Stimulated activated CD8-positive, alpha-beta memory T cell treated with anti-CD3 and anti-CD28 coated beads, Interleukin-12 subunit alpha, Interleukin-12 subunit beta, amount 100 ng/mL, for 24 hours (primary cell): ENCODE results near the gene RGS6.

Experiments
- DNase-seq: peaks from one replicate; pipeline ENCODE4 v3.0.0-alpha.2; 2020; ENCODE audit errors: extremely low read depth

The RGS6 gene

DNA sequence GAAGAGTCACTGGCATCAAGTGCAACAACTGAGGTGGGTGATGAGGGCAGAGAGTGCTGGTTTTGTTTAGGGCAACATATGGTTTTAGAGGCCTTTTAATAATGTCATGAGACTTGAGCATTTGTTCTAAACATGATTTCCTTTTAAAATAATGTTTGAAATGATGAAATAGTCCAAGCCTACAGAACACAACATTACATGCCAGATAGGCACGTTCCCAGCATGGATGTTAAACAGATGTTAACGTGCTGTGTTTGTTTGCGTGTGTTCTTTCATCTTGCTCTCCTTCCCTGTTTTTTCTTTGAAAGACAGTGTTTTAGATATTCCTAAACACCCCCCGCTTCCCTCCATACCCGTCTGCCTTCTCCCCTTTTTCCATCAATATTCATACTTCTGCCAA lies 82.3 kb downstream of the RGS6 start:
- DNase-seq, result no peak

DNA sequence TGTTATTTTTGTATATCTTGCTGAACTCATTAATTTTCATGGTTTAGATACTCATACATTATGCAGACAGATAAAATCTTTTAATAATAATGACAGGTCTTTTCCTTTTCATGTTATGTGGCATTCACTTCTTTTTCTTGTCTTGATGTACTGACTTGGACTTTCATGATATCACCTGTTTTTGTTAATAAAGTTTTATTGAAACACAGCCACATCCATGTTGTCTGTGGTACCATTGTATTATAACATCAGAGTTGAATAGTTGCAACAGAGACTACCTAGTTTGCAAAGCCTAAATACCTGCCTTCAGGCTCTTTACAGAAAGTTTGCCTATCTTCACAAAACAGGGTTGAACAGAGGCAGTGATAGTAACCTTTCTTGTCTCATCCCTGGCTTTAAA lies 85.1 kb downstream of the RGS6 start:
- no peak for DNase-seq

DNA sequence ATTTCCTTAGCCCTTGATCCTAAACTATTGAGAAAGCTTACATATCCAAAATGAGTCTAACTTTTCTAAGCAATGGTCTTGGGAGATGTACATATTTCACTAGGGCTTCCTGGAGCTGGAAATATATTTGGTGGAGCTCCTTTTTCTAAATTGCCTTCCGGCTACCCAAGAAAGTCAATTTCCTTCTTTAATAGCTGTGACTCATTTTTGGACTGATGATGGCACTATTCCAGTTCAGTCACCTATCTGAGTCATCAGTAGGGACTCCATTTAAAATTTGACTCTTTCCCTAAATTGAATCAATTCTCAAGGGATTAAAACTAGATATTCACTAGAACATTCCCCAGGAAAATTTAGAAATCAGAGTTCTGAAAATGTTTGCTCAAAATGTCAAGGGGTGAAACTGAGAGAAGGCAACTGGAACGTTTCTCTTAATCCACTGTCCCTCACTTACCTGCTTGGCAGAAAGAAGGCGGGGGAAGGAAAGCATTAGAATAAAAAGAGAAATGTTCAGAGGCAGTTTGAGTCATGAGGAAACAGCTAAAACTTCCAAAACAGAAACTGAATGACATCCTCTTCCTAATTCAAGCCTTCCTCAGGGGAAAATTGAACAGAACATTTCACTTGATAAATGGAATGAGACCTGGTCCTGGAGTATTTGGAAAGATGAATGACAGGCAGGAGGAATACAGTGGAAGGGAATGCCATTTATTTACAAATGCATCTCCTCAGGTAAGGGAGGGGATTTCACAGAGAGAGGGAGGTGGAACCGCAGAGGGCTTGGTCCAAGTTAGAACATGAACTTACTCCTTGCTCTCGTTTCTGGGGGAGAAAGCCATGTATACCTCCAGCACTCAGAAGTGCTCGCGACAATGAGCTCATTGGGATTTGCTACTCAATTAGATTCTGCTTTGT lies 91.2 kb downstream of the RGS6 start:
- no peak for DNase-seq

DNA sequence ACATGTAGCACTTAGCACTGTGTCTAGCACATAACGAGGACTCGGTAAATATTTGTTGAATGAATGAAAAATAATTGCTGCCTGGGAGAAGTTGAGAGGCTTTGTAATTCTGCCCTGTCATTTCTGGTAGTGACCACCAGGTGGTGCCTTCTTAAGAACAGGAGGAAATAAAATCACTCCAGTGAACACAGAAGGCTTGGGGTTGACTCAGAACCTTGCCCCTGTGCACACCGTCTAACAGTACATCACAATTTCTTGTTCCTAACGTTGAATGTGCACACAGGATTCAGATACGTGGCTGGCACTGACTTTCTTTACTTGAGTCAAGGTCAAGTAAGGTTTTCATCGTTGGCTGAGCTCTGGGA lies 91.8 kb downstream of the RGS6 start:
- peak; percentile 5 for DNase-seq

DNA sequence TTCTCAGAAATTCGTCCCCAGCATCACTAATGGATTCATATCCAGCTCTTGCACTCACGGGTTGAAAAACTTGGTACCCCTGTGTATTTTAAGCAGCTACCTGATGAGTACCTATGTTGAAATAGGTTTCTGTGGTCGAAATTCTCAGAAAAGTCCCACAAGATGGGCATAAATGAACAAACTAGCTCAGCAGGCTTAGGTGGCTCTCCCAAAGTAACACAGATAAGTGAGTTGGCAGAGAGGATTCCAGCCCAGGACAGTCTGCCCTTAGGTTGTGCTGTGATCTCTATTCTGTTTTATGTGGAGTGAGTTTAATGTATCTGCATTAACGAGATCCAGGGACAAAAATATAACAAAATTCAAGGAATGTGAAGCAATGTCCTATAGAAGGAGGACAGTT lies 92.3 kb downstream of the RGS6 start:
- no peak for DNase-seq

DNA sequence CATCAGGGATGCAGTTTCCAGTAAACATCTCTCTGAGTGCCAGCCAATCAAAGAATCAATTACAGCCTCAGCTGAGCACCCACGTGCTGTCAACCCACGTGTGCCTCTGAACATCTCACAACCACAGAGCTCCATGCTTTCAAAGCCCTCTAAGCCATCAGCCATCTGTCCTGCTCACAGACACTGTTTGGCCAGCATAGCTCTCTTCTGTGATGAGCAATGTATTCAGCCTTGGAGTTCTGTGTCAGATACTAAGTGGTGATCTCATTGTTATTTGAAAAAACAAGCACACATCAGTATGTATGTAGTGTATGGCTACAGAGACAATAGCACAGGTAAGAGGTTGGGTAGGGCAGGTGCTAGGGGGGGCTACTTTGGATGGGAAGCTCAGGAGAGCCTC lies 94.3 kb downstream of the RGS6 start:
- no peak for DNase-seq

DNA sequence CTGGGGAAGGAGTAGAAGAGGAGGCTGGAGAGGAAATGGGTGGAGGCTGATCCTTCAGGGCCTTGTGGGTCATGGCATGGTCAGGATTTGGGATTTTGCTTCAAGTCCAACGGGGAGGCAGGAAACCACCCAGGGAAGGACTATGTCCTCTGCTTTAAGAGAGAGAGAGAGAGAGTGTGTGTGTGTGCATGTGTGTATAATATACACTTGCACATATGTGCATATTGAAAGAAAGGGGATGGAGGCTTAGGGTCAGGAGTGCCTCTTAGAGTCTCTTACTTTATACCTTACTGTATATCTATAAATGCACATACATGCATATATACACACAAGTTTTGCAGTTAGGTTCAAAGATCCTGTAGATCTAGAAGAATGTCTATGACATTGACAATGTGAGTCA lies 94.8 kb downstream of the RGS6 start:
- no peak for DNase-seq

DNA sequence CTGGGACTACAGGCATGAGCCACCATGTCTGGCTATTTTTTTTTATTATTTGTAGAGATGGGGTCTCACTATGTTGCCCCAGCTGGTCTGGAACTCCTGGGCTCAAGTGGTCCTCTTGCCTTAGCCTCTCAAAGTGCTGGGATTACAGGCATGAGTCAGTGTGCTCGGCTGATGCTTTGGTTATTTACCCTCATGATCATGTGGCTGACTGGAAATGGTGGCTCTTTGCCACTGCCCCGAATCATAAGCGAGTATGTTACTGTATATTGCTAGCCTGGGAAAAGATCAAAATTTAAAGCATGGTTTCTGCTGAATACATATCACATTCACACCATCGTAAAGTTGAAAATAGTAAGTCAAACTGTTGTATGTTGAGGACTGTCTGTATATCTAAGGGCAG lies 101.1 kb downstream of the RGS6 start:
- no peak for DNase-seq

DNA sequence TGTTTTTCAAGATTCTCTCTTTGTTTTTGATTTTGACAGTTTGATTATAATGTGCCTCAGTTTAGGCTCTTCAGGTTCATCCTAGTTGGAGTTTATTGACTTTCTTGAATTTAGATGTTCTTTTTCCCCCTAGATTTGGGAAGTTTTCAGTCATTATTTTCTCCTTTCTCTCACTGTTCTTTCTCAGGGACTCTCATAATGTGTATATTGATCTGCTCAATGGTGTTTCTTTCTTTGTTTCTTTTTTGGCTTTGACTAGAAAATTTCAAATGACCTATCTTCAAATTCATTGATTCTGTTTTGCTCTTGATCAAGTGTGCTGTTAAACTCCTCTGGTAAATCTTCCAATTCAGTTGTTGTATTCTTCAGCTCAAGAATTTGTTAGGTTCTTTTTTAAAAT lies 108.3 kb downstream of the RGS6 start:
- no peak for DNase-seq

DNA sequence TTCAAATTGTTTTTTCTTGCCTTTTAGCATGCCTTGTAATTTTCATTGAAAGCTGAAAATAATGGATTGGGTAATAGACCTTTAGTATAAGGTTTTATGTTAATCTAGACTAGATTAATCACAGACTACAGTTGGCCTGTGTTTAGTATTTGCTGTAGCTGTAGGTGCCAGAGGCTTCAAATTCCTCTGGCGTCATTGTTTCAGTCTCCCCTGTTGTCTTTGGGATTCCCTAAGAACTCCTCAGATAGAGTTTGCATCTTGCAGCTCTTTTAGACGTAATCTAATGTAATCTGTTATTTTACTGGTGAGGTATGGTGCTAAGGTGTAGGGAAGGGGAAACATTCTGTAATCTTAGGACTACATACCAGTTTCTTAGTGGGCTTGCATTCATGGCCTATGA lies 113.0 kb downstream of the RGS6 start:
- no peak for DNase-seq

DNA sequence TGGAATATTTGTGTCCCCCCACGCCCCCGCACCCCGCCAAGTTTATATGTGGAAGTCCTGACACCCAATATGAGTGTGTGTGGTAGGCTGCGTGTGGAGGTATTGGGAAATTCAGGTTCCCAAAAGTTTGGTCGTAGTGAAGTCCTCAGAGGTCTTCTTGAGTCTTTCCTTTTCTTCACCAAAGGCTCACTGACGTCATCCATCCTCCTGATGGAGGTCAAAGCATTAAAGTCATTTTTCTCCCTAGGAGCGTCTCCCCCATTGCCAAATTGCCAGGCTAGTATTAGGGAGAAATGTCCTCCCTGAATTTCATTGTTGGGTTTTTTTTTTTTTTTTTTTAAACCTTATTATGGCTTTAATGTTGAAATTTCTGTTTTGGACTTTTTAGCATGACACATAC lies 113.7 kb downstream of the RGS6 start:
- no peak for DNase-seq

DNA sequence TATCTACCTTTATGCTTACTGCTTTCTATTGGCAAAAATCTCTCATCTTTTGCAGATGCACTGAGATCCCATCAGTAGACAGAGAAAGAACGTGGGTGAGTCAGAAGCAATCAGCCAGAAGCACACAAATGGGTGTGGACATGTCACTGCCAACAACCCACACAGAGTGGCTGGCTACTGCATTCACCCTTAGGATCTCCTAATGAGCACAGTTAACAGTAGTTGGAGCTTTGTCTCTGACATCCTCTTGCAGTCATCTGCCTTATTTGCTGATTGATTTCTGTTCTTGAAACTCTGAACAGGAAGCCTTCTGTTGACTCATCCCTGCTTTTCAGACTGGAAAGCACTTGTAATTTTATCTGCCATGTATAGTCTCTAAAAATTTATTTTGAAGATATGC lies 117.2 kb downstream of the RGS6 start:
- DNase-seq, result no peak

DNA sequence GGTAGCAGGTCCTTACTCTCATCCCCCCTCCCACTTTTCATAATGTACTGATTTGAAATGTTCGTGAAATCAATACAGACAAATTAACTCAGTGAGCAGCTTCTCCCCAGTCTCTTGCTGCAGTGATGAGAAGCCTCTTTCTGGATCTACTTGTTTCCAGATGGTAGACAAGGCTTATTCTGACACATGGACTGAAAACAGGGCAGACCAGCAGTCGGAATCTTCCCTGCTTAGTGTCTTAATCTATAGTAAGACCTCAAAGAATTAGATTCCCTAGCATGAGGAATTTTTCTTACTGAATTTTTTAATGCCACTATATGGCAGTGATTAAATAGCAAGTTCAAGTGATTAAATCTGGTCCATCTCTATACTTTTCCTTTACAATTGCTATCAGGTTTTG lies 120.1 kb downstream of the RGS6 start:
- DNase-seq, result no peak

DNA sequence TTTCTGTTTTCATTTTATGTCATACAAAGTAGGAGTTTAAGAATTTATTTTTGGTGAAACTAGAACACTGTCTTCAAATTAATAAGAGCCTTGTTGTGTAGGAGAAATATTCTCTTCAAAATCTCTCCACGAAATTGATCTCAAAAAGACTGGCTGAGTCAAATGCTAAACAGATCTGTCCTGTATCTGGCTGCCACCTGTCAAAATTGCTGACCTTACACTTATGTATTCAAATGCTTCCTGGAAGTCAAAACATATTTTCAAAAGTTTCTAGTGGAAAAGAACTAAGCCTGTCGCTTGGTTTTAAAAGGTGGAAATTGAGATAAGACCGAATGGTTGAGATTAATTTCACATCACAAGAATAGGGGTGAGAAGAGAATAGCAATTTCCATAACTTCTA lies 121.4 kb downstream of the RGS6 start:
- no peak for DNase-seq

DNA sequence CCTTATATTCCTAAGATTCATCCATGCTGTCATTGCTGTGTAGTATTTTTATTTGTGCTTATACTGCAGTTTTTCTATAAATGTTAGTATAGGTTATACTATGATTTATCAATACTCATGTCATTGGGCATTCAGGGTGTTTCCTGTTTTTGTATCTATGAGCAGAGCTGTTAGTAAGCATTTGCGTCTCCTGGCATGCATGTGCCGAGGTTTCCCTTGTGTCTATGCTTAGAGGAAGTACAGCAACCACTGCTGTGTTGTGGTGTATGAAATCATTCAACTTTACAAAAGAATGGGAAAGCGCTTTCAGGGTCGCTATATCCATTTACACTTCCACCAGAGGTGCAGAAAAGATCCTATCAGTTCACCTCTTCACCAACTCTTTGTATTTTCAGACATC lies 122.7 kb downstream of the RGS6 start:
- DNase-seq, result no peak

DNA sequence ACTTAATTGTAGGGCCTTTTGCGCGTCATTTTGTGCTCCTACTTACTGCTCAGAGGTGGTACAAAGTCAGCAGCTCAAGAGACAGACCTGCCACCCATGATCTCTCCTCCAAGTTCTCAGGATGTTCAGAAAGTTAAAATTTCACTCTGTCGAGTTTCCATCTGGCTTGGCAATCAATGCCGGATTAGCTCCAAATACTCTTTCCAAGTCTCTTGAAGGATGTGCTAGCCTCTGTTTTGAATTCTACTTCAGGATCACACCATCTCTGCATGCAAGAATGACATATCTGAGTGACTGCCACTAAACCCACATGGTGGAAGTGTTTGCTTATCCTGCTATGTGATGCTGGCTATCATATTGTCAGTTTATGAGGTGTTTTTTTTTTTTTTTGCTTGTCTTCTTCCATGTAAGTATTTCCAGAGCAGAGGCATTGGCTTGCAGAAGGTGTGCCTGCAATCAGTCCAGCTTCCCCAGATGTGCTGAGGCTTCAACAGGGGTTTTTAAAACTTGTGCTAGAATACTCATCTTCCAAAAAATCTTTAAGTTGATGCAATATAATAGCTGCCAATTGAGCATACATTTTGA lies 125.6 kb downstream of the RGS6 start:
- DNase-seq, result no peak

DNA sequence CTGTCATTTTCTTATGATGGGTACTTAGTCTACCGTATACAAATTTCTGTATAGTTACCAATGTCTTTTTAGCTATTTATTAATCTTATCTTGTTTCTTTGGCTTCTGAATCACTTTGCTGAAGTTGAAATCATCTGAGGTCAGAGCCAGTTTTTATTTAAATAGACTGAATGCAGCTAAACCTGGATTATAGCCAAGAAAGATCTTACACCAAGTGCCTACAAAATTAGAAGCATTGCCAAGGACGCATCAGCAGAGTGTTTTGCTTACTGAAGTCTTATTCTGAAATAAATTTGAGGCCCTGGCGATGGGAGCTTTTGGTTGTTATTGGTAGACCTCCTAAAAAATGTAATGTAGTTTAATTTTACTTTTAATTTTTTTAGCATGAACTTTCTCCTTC lies 128.2 kb downstream of the RGS6 start:
- no peak for DNase-seq

DNA sequence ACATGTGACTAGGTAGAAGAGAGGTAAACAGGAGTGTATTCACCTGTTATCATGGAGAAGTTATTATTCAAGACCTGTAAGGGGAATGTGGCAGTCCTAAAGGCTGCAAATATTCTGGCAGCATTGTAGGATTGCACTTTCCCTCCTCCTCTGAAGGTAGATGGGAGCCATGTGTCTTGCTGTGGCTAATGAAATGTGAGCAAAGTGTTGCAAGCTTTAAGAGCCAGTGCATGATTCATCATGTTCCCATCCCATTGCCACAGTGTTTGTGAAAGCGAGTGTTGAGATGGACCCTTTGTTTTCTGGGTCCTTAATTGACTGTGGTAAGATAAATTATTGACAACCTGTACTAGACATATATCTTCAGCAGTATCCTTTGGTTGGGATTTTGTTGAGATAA lies 128.7 kb downstream of the RGS6 start:
- DNase-seq, result no peak

DNA sequence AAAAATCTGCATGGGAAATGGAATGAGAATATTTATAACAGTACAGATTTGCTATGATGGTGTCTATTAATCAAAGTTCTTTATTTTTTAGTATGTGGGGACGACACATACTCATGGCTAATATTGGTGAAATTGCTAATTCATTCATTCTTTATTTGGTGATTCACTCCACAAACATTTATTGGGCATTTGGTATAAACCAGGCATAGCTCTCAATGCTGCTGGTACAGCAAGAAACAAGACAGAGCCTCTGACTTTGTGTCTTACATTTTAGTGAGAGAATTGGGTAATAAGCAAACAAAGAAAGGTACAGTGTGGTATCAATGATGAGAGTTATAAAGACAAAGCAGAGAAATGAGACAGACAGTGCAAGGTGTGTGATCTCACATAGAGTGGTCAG lies 129.5 kb downstream of the RGS6 start:
- DNase-seq, result no peak

DNA sequence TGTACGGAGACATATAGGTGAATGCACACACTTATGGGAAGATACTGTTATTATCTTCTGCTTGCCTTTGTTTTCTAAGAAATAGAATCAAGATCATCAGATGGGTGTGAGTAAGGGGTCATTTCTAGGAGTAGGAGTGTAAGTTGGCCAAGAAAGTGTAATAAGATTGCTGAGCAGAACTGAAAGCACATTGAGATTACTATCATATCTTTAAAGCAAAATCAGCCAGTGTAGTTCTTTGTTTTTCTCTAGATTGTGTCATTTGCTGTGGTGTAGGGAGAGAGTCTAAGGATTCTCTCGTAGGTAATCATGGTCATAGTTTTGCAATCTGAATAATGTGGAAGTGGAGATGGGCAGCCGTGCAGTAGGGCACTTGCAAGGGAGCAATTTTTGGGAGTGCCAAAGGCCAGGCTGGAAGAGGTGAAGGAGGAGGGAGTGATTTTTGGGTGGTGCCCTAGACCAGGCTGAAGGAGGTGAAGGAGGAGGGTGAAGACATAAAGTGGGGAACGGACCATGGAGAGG lies 131.6 kb downstream of the RGS6 start:
- no peak for DNase-seq

DNA sequence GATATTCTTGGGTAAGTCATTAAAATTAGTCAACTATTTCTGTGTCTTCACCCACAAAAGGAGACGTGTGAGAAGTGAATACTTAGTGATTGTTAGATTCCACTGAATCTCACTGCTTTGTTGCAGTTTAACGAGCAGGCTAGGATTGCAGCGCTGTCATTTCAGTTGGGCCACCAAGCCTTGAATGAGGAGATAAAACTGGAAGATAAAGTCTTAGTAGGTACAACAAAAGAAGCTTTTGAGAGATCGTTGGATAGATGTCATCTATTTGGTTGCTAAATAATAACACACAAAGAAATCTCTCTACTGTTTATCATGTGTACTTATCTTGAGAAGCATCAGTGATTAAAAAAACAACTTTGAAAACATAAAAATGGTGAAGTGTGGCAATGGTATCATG lies 132.3 kb downstream of the RGS6 start:
- no peak for DNase-seq

DNA sequence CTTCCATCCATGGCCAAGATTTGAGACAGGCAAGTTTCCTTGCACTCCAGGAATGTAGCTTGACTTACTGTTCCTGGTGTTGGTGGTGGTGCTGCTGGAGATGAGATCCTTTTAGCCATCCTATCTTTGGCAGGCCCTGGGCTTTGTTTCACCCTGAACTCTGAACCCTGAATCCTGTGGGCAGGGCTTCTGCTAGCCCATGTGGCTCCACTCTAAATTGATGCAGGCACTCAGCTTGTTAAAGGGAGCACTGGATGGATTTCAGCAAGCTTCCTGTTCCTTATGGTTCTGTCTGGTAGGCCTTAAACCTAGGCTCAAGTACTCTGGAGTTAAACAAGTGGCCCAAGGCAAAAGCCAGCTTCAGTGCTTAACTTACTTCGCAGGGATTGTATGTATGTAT lies 138.2 kb downstream of the RGS6 start:
- no peak for DNase-seq

DNA sequence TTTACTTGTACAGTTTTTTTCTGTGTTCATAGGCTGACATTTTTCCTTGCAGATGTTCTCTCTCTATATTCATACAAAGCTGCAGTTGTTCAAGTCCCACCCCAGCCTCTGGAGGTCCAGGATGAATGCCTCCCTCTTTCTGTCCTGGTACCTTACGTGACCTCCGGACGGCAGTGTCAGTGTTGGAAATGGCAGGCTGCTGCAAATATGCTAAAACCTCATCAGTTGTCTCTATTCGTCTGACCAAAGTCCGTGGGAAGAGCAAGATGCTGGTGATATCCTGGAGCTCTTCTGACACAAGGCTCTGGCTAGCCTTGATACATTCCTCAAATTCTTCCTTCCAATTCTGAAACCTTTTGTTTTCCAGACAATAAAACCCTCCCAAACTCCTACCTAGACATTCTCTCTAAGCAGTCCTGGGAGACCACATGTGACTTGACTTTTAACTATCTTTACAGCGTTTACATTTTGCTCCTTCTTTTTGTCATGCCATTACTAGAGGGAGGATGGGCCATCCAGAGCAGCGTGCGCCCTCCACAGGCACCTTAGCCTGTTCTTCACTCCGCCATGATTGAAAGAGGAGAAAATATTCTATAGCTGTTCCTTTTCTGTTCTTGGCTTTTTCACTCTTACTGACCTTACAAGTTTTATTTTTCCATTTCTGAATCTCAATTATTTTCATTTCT lies 143.6 kb downstream of the RGS6 start:
- no peak for DNase-seq
